Trophoblast cell (in vitro differentiated cells and primary cell): ENCODE data around the gene TYW1B.
"Not testable (repeated sequence)": the region's sequence is repeated elsewhere in the genome, so short reads cannot be mapped to it uniquely, and the experiment has no call there.

ENCODE experiments used
- DNase-seq, 2 donors: peaks; one replicate each; pipeline ENCODE4 v3.0.0-alpha.2; 2016
- H2AFZ ChIP-seq: 2 replicates; pipeline ENCODE4 v1.6.1; 2013; ENCODE audit warnings: low read length, moderate library complexity, mild to moderate bottlenecking; ENCODE audit not compliant: insufficient read depth, poor library complexity
- H2AK5ac ChIP-seq: 2 replicates; pipeline ENCODE4 v1.6.1; 2013; ENCODE audit warnings: mild to moderate bottlenecking, low read length
- H2BK120ac ChIP-seq: 2 replicates; pipeline ENCODE4 v1.6.1; 2013; ENCODE audit warnings: low read length, mild to moderate bottlenecking, moderate library complexity; ENCODE audit not compliant: insufficient read depth, poor library complexity
- H2BK12ac ChIP-seq: 2 replicates; pipeline ENCODE4 v1.6.1; 2013; ENCODE audit warnings: mild to moderate bottlenecking, low read length, moderate library complexity
- H2BK5ac ChIP-seq: 2 replicates; pipeline ENCODE4 v1.6.1; 2013; ENCODE audit warnings: low read length, low read depth, moderate library complexity, mild to moderate bottlenecking; ENCODE audit not compliant: poor library complexity
- H3K14ac ChIP-seq: 2 replicates; pipeline ENCODE4 v1.6.1; 2013; ENCODE audit warnings: mild to moderate bottlenecking, low read length
- H3K18ac ChIP-seq: 2 replicates; pipeline ENCODE4 v1.6.1; 2013; ENCODE audit warnings: mild to moderate bottlenecking, low read length
- H3K23ac ChIP-seq: 2 replicates; pipeline ENCODE4 v1.6.1; 2013; ENCODE audit warnings: low read length
- H3K27ac ChIP-seq: 2 replicates; pipeline ENCODE4 v1.5.1; 2013; ENCODE audit warnings: low read depth, mild to moderate bottlenecking, inconsistent platforms, low read length, moderate library complexity
- H3K27me3 ChIP-seq: 2 replicates; pipeline ENCODE4 v1.6.1; 2013; ENCODE audit warnings: inconsistent platforms, mild to moderate bottlenecking, low read length, moderate library complexity; ENCODE audit not compliant: insufficient read depth
- H3K36me3 ChIP-seq, 2 experiments: 1 replicate in 1 of 2; 2 replicates in 1 of 2; pipeline ENCODE4 v1.6.1; 2013; ENCODE audit warnings: low read length in 2 of 2, mild to moderate bottlenecking in 2 of 2, moderate library complexity in 1 of 2; ENCODE audit not compliant: insufficient read depth in 2 of 2, control insufficient read depth in 1 of 2
- H3K4ac ChIP-seq: 2 replicates; pipeline ENCODE4 v1.6.1; 2013; ENCODE audit warnings: low read depth, mild to moderate bottlenecking, low read length, moderate library complexity
- H3K4me1 ChIP-seq, 2 experiments: 1 replicate in 1 of 2; 2 replicates in 1 of 2; pipeline ENCODE4 v1.6.1; 2013; ENCODE audit warnings: low read length in 2 of 2, mild to moderate bottlenecking in 2 of 2, moderate library complexity in 1 of 2; ENCODE audit not compliant: insufficient read depth in 2 of 2, control insufficient read depth in 1 of 2
- H3K4me2 ChIP-seq: 2 replicates; pipeline ENCODE4 v1.6.1; 2013; ENCODE audit warnings: inconsistent platforms, mild to moderate bottlenecking, low read length, moderate library complexity
- H3K4me3 ChIP-seq: 2 replicates; pipeline ENCODE4 v1.5.1; 2013; ENCODE audit warnings: mild to moderate bottlenecking, low read depth, low read length, inconsistent platforms
- H3K79me1 ChIP-seq: one replicate; pipeline ENCODE4 v1.6.1; 2013; ENCODE audit warnings: low read length
- H3K79me2 ChIP-seq: 2 replicates; pipeline ENCODE4 v1.6.1; 2013; ENCODE audit warnings: low read length, mild to moderate bottlenecking; ENCODE audit not compliant: control insufficient read depth, insufficient read depth, poor library complexity
- H3K9ac ChIP-seq: 2 replicates; pipeline ENCODE4 v1.6.1; 2013; ENCODE audit warnings: mild to moderate bottlenecking, low read length
- H3K9me3 ChIP-seq: 2 replicates; pipeline ENCODE4 v1.6.1; 2013; ENCODE audit warnings: low read depth, mild to moderate bottlenecking, control low read depth, inconsistent platforms, low read length; ENCODE audit not compliant: insufficient read depth
- H4K12ac ChIP-seq: 2 replicates; pipeline ENCODE4 v1.6.1; 2013; ENCODE audit warnings: low read depth, mild to moderate bottlenecking, low read length, moderate library complexity
- H4K8ac ChIP-seq: 2 replicates; pipeline ENCODE4 v1.6.1; 2013; ENCODE audit warnings: low read depth, mild to moderate bottlenecking, low read length, moderate library complexity
- H4K91ac ChIP-seq: one replicate; pipeline ENCODE4 v1.6.1; 2013; ENCODE audit warnings: low read depth, mild to moderate bottlenecking, low read length, moderate library complexity
- WGBS: extraction: QIAGEN DNeasy Blood & Tissue Kit; methylation state at CpG from one replicate; pipeline ENCODE4 v1.1.7; 2013; ENCODE audit warnings: missing lambda C conversion rate; ENCODE audit not compliant: insufficient read length, insufficient coverage; ENCODE audit errors: extremely low coverage; 5-methylcytosine and 5-hydroxymethylcytosine counted together

Gene TYW1B

DNA sequence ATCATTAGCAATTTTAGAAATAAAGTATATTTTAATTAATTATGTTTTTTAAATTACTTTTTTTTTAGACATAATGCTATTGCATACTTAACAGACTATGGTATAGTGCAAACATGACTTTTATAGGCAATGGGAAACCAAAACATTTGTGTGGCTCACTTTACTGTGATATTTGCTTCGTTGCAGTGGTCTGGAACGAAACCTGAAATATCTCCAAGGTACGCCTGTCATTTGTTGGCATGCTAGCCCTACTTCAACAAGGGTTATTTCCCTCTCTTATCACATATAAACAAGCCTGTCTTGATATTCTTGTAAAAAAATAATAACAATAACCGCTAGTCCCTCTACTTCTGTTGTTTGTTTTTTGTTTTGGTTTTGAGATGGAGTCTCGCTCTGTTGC, 74.2 kb downstream of the TYW1B start:
- H3K79me2 ChIP-seq, result no peaks in the 10 kb centered on the region
- no peaks in the 10 kb centered on the region for H3K36me3 ChIP-seq
- no peak overlapping the region for H4K8ac ChIP-seq
- H3K4me1 ChIP-seq, result no peaks in the 10 kb centered on the region
- no peak overlapping the region for H3K23ac ChIP-seq
- H3K27ac ChIP-seq, result no peak overlapping the region
- DNase-seq, result no peak
- no peak overlapping the region for H3K18ac ChIP-seq
- H4K12ac ChIP-seq, result no peak overlapping the region
- no peak overlapping the region for H2AFZ ChIP-seq
- H2BK5ac ChIP-seq, result no peak overlapping the region
- no peak overlapping the region for H2AK5ac ChIP-seq
- no peak overlapping the region for H3K9ac ChIP-seq
- WGBS, result no CpG with 5 or more reads among the region's 5 CpGs
- no peak overlapping the region for H2BK12ac ChIP-seq
- no peak overlapping the region for H3K4ac ChIP-seq
- no peak overlapping the region for H2BK120ac ChIP-seq
- H3K79me1 ChIP-seq, result no peaks in the 10 kb centered on the region
- no peak overlapping the region for H3K4me2 ChIP-seq
- no peak overlapping the region for H3K4me3 ChIP-seq
- no peak overlapping the region for H4K91ac ChIP-seq
- H3K14ac ChIP-seq, result no peak overlapping the region
- no peaks in the 10 kb centered on the region for H3K9me3 ChIP-seq
- no peaks in the 10 kb centered on the region for H3K27me3 ChIP-seq

DNA sequence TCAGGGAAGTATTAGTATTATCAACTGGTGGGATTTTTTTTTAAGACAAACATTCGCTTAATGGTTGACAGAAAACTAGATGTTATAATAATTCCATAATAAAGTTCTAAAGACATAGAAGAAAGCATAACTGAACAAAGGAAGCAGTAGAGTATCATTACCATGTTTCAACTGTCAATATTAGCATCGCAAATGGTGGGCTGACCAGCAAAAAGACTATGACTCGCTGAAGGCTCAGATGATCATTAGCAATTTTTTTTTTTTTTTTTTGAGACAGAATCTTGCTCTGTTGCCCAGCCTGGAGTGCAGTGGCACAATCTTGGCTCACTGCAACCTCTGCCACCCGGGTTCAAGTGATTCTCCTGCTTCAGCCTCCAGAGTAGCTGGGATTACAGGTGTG, 74.8 kb downstream of the TYW1B start:
- H3K14ac ChIP-seq, H2BK12ac ChIP-seq: not testable (repeated sequence)
- WGBS, result no CpG with 5 or more reads among the region's 4 CpGs

DNA sequence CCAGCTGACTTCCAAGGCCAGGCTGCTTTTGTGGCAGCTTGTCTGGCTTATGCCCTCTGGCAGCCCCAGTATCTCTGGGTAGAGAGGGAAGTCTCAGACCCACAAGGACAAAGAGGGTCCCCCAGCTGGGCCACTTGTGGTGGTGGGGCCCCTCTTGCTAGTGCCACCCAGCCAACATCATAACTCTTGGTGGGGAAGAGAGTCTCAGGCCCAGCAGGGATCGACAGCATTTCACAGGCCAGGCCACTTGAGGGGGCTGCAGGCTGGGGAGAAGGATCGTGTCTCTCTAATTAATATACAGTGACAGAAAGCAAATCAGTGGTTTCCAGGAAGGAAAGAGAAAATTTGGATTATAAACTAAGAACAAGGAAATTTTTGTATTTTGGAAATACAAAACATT, 76.0 kb downstream of the TYW1B start:
- H3K79me1 ChIP-seq, result no peaks in the 10 kb centered on the region
- WGBS, result no CpG with 5 or more reads among the region's 2 CpGs
- no peak overlapping the region for H3K23ac ChIP-seq
- H3K36me3 ChIP-seq, result no peaks in the 10 kb centered on the region
- no peaks in the 10 kb centered on the region for H3K9me3 ChIP-seq
- no peak overlapping the region for H2BK12ac ChIP-seq
- H2AFZ ChIP-seq, result no peak overlapping the region
- H3K4ac ChIP-seq, result no peak overlapping the region
- H3K4me2 ChIP-seq, result no peak overlapping the region
- no peak overlapping the region for H3K27ac ChIP-seq
- H2BK120ac ChIP-seq, result no peak overlapping the region
- H2AK5ac ChIP-seq, result no peak overlapping the region
- H4K12ac ChIP-seq, result no peak overlapping the region
- H3K79me2 ChIP-seq, result no peaks in the 10 kb centered on the region
- no peak overlapping the region for H3K14ac ChIP-seq
- no peaks in the 10 kb centered on the region for H3K4me1 ChIP-seq
- H3K9ac ChIP-seq, result no peak overlapping the region
- H3K27me3 ChIP-seq, result no peaks in the 10 kb centered on the region
- H3K18ac ChIP-seq, result no peak overlapping the region
- H4K8ac ChIP-seq, result no peak overlapping the region
- no peak for DNase-seq
- no peak overlapping the region for H4K91ac ChIP-seq
- no peak overlapping the region for H3K4me3 ChIP-seq
- no peak overlapping the region for H2BK5ac ChIP-seq

More for the DNA sequence above, 74.8 kb downstream of the TYW1B start:
- not testable (repeated sequence) for H3K4ac ChIP-seq, H3K27me3 ChIP-seq, H3K9ac ChIP-seq, H3K9me3 ChIP-seq, H3K27ac ChIP-seq, H3K4me3 ChIP-seq, H2AFZ ChIP-seq, DNase-seq, H4K91ac ChIP-seq, H3K18ac ChIP-seq, H3K36me3 ChIP-seq, H4K12ac ChIP-seq, H3K23ac ChIP-seq, H2BK120ac ChIP-seq, H2BK5ac ChIP-seq, H3K4me2 ChIP-seq, H3K79me1 ChIP-seq, H2AK5ac ChIP-seq, H4K8ac ChIP-seq, H3K79me2 ChIP-seq, H3K4me1 ChIP-seq

GRCh38 chr7:72751378-72751777, 76.6 kb downstream of the TYW1B start:
- H3K9me3 ChIP-seq, result no peaks in the 10 kb centered on the region

More at GRCh38 chr7:72751378-72751777, 76.6 kb downstream of the TYW1B start:
- H3K4me3 ChIP-seq, result no peak overlapping the region
- no peak overlapping the region for H2BK120ac ChIP-seq
- DNase-seq, result no peak
- H3K23ac ChIP-seq, result no peak overlapping the region
- no peaks in the 10 kb centered on the region for H3K79me2 ChIP-seq
- H3K18ac ChIP-seq, result no peak overlapping the region
- H3K79me1 ChIP-seq, result no peaks in the 10 kb centered on the region
- H2AK5ac ChIP-seq, result no peak overlapping the region
- no peaks in the 10 kb centered on the region for H3K36me3 ChIP-seq
- no peak overlapping the region for H3K27ac ChIP-seq
- H4K12ac ChIP-seq, result no peak overlapping the region
- no peak overlapping the region for H4K91ac ChIP-seq
- no peak overlapping the region for H4K8ac ChIP-seq
- no peak overlapping the region for H2BK5ac ChIP-seq
- H3K4ac ChIP-seq, result no peak overlapping the region
- no peak overlapping the region for H2BK12ac ChIP-seq
- no peak overlapping the region for H3K14ac ChIP-seq
- H3K4me2 ChIP-seq, result no peak overlapping the region
- no peak overlapping the region for H3K9ac ChIP-seq
- no peaks in the 10 kb centered on the region for H3K27me3 ChIP-seq
- no peak overlapping the region for H2AFZ ChIP-seq
- WGBS, result no CpG with 5 or more reads among the region's 2 CpGs
- no peaks in the 10 kb centered on the region for H3K4me1 ChIP-seq
